ENCODE data around the gene SYT11. TPM values are rescaled to one million over a fixed set of nuclear protein-coding genes. Genes with fewer than 3 reads are reported as not detected.

The SYT11 gene
- total RNA-seq, 1 donor from 2014 or later, result 6.3 TPM

- Histone ChIP-seq H3K79me2 (ENCODE audit: low read depth) (peaks cover 98% of the 10 kb centered on the region), H3K27ac (no peak overlapping the region), H2AFZ (replicated peaks) (no peak overlapping the region), H4K20me1 (ENCODE audit: low read depth) (peaks cover 3% of the 10 kb centered on the region), H3K4me1 (no peaks in the 10 kb centered on the region), H3K9me3 (ENCODE audit: low read depth) (no peaks in the 10 kb centered on the region), H3K27me3 (no peaks in the 10 kb centered on the region), H3K4me2 (no peak overlapping the region), H3K9ac (peak overlapping the region; percentile 32), H3F3A (ENCODE audit: low read depth) (no peaks in the 10 kb centered on the region), H3K36me3 (no peaks in the 10 kb centered on the region), H3K4me3 (no peak overlapping the region)
- peaks cover 49% of the 10 kb centered on the region for H3K36me3 Mint-ChIP-seq
- TF ChIP-seq EZH2 (IDR thresholded peaks at IDR 0.05) (no peak), CTCF (IDR thresholded peaks at IDR 0.05) (no peak), EZH2phosphoT487 (IDR thresholded peaks at IDR 0.05) (no peak)
- H3K9me3 Mint-ChIP-seq, result no peaks in the 10 kb centered on the region
- H3K4me1 Mint-ChIP-seq, result peaks cover 12% of the 10 kb centered on the region
- H3K27ac Mint-ChIP-seq, result no peak overlapping the region
- no peak overlapping the region for H3K4me3 Mint-ChIP-seq
- no peak for DNase-seq (ENCODE audit: low spot score)
- H3K27me3 Mint-ChIP-seq (ENCODE audit: insufficient read depth, low read depth), result no peaks in the 10 kb centered on the region
Observed at GRCh38 chr1:155850345-155850744, 9.0 kb upstream of the SYT11 start.

DNA sequence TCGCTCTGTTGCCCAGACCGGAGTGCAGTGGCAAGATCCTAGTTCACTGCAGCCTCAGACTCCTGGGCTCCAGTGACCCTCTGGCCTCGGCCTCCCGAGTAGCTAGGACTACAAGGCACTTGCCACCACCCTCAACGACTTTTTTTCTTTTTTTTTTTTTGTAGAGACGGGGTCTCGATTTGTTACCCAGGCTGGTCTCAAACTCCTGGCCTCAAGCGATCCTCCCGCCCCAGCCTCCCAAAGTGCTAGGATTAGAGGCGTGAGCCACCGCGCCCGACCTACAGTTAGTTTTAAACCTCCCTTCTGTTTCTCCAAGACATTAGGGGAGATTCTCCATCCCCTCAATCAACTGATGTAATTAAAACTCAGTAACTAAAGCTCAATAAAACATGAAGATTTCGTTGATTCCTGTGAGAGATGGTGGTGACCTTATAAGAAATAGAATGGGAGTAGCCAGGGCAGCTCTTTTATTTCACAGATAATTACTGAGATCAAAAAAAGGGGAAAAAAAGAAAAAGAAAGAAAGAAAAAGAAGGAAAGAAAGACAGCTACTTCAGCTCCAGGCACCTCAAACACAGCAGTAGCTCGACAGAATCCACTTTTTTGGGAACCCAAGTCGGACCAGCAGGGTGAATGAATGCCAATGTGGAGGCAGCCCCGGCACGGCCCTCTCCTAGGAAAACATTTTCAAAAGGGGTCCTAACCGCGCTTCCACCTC is 3.0 kb upstream of the SYT11 start:
- Histone ChIP-seq H3K36me3 (no peaks in the 10 kb centered on the region), H3K9me3 (ENCODE audit: low read depth) (no peaks in the 10 kb centered on the region), H4K20me1 (ENCODE audit: low read depth) (no peaks in the 10 kb centered on the region), H3K4me2 (peak overlapping the region; percentile 96), H3K4me1 (peaks cover 6% of the 10 kb centered on the region), H3F3A (ENCODE audit: low read depth) (peaks cover 22% of the 10 kb centered on the region), H3K9ac (peak overlapping the region; percentile 70), H2AFZ (replicated peaks) (peak overlapping the region; percentile 95), H3K27me3 (peaks cover 11% of the 10 kb centered on the region), H3K27ac (no peak overlapping the region), H3K79me2 (ENCODE audit: low read depth) (peaks cover 59% of the 10 kb centered on the region), H3K4me3 (peak overlapping the region; percentile 82)
- no peak for DNase-seq (ENCODE audit: low spot score)
- TF ChIP-seq EZH2phosphoT487 (IDR thresholded peaks at IDR 0.05) (no peak), CTCF (IDR thresholded peaks at IDR 0.05) (no peak), EZH2 (IDR thresholded peaks at IDR 0.05) (no peak)
- no peaks in the 10 kb centered on the region for H3K27me3 Mint-ChIP-seq (ENCODE audit: insufficient read depth, low read depth)
- peak overlapping the region; percentile 94 for H3K27ac Mint-ChIP-seq
- H3K36me3 Mint-ChIP-seq, result peaks cover 25% of the 10 kb centered on the region
- no peaks in the 10 kb centered on the region for H3K9me3 Mint-ChIP-seq
- peak overlapping the region; percentile 98 for H3K4me3 Mint-ChIP-seq
- H3K4me1 Mint-ChIP-seq, result peaks cover 33% of the 10 kb centered on the region

- H3K27ac Mint-ChIP-seq, result peak within 1 kb of the TSS; percentile 94
- peaks cover 22% of the 10 kb centered on the region for H3F3A ChIP-seq (ENCODE audit: low read depth)
- no peaks in the 10 kb centered on the region for H3K9me3 Mint-ChIP-seq
- H3K9me3 ChIP-seq (ENCODE audit: low read depth), result no peaks in the 10 kb centered on the region
- DNase-seq (ENCODE audit: low spot score), result peak; percentile 92
- H4K20me1 ChIP-seq (ENCODE audit: low read depth), result no peaks in the 10 kb centered on the region
- no peaks in the 10 kb centered on the region for H3K36me3 ChIP-seq
- H2AFZ ChIP-seq (replicated peaks), result peak within 1 kb of the TSS; percentile 95
- peaks cover 22% of the 10 kb centered on the region for H3K36me3 Mint-ChIP-seq
- H3K4me1 ChIP-seq, result peaks cover 6% of the 10 kb centered on the region
- no peak within 1 kb of the TSS for H3K27ac ChIP-seq
- peak within 1 kb of the TSS; percentile 96 for H3K4me2 ChIP-seq
- H3K27me3 Mint-ChIP-seq (ENCODE audit: insufficient read depth, low read depth), result no peaks in the 10 kb centered on the region
- H3K27me3 ChIP-seq, result peaks cover 19% of the 10 kb centered on the region
- peaks cover 35% of the 10 kb centered on the region for H3K4me1 Mint-ChIP-seq
- peaks cover 50% of the 10 kb centered on the region for H3K79me2 ChIP-seq (ENCODE audit: low read depth)
- TF ChIP-seq EZH2phosphoT487 (IDR thresholded peaks at IDR 0.05), result no peak
- H3K9ac ChIP-seq, result peak within 1 kb of the TSS; percentile 70
- peak within 1 kb of the TSS; percentile 82 for H3K4me3 ChIP-seq
- peak within 1 kb of the TSS; percentile 98 for H3K4me3 Mint-ChIP-seq
Observed at GRCh38 chr1:155856975-155857930, 2.1 kb upstream of the SYT11 start, which contains the start of gene GON4L. Gene GON4L (minus strand): TSS chr1:155857214. CDS start chr1:155853780, 3,434 bp downstream.

All from neural progenitor cell (in vitro differentiated cells).